Caco-2 (cell line): Measurements from ENCODE around the gene CNBD2. TPM values are rescaled to one million over a fixed set of nuclear protein-coding genes. Genes with fewer than 3 reads are reported as not detected.

Experiments used
- BruUV-seq: library from RNA; stranded (reverse); fragments of 400-500 nt; replicated peaks from 2 replicates; lab custom pipeline; 2021; lab: Mats Ljungman, UMichigan
- CTCF ChIA-PET: fragments of 300-600 bp; sonication (Branson Sonifier 250); formaldehyde crosslinking; loops from one replicate; lab custom pipeline; 2022; ENCODE audit warnings: antibody characterized with exemption; lab: Charles Lee
- POLR2A ChIA-PET: fragments of 300-600 bp; sonication (Branson Sonifier 250); formaldehyde crosslinking; loops from one replicate; lab custom pipeline; 2022; ENCODE audit warnings: antibody characterized with exemption; lab: Charles Lee
- DNase-seq, 2 experiments: peaks; one replicate each; pipeline versions ENCODE4 v3.0.0 to v3.0.0-alpha.2; 2020 to 2022
- H3K27me3 ChIP-seq: replicated peaks from 2 replicates; pipeline ENCODE4 v1.6.0; 2011; ENCODE audit warnings: low read length; ENCODE audit not compliant: control insufficient read depth, insufficient read depth
- H3K36me3 ChIP-seq: 2 replicates; pipeline ENCODE4 v1.5.1; 2011; ENCODE audit warnings: low read length; ENCODE audit not compliant: control insufficient read depth, insufficient read depth
- H3K4me1 ChIP-seq: fragments of 250-450 bp; sonication (Bioruptor Pico); 2 replicates; pipeline ENCODE4 v1.5.1; 2020; ENCODE audit warnings: mild to moderate bottlenecking
- H3K4me3 ChIP-seq: 2 replicates; pipeline ENCODE4 v1.5.1; 2011; ENCODE audit warnings: low read depth, mild to moderate bottlenecking, control low read depth, low read length
- H3K9me3 ChIP-seq: fragments of 250-450 bp; sonication (Bioruptor Pico); 2 replicates; pipeline ENCODE4 v1.5.1; 2020; ENCODE audit warnings: mild to moderate bottlenecking, moderate library complexity
- H3K27ac Mint-ChIP-seq: one replicate; pipeline ENCODE4 v1.8.0; 2022; ENCODE audit warnings: mixed read lengths; ENCODE audit not compliant: unreplicated experiment
- H3K27me3 Mint-ChIP-seq: one replicate; pipeline ENCODE4 v1.8.0; 2022; ENCODE audit warnings: mixed read lengths; ENCODE audit not compliant: insufficient read depth, unreplicated experiment
- H3K36me3 Mint-ChIP-seq: one replicate; pipeline ENCODE4 v1.8.0; 2022; ENCODE audit warnings: mild to moderate bottlenecking, mixed read lengths; ENCODE audit not compliant: insufficient read depth, unreplicated experiment
- H3K4me1 Mint-ChIP-seq: one replicate; pipeline ENCODE4 v1.8.0; 2022; ENCODE audit warnings: low read depth, mixed read lengths; ENCODE audit not compliant: unreplicated experiment
- H3K4me3 Mint-ChIP-seq: one replicate; pipeline ENCODE4 v1.8.0; 2022; ENCODE audit warnings: mild to moderate bottlenecking, moderate library complexity, mixed read lengths; ENCODE audit not compliant: unreplicated experiment
- H3K9me3 Mint-ChIP-seq: one replicate; pipeline ENCODE4 v1.8.0; 2022; ENCODE audit warnings: mixed read lengths; ENCODE audit not compliant: unreplicated experiment
- CTCF ChIP-seq, 2 experiments: fragments of 200-600 bp in 1 of 2; IDR thresholded peaks; 1 replicate in 1 of 2; 2 replicates in 1 of 2; pipeline versions ENCODE4 v1.5.1 to v1.8.0; 2011 to 2022; ENCODE audit warnings: antibody characterized with exemption in 1 of 2, control low read depth in 1 of 2, inconsistent platforms in 1 of 2, low read depth in 1 of 2, low read length in 1 of 2, mild to moderate bottlenecking in 1 of 2, moderate library complexity in 1 of 2; ENCODE audit not compliant: insufficient read depth in 1 of 2, severe bottlenecking in 1 of 2, unreplicated experiment in 1 of 2
- intact Hi-C: fragments of 100-400 bp; cut with micrococcal nuclease; formaldehyde crosslinking; loops from one replicate; pipeline ENCODE4 v1.10.0; 2022; ENCODE audit not compliant: unreplicated experiment
- total RNA-seq: library from RNA; stranded (reverse); gene quantifications from 2 replicates; pipeline ENCODE4 v1.2.3, GENCODE V29; 2022

Gene CNBD2
- total RNA-seq, 1 experiment from 2014 or later: 9.1 TPM

- ChIA-PET POLR2A (interaction anchor here (2.0 kb wide), 1 partner anchor 12 kb away, joined by 7 read pairs; the partner anchor contains the start of gene SCAND1), CTCF (interaction anchor here (2.6 kb wide), 1 partner anchor 12 kb away, joined by 7 read pairs; the partner anchor contains the start of gene SCAND1)
- BruUV-seq: no TSS peak
- DNase-seq: no peak
- H3K4me1 Mint-ChIP-seq: no peaks in the 10 kb centered on the region
- TF ChIP-seq CTCF (IDR thresholded peaks at IDR 0.05; ENCODE audit: insufficient read depth in 1 of 2, low read depth in 1 of 2, low read length in 1 of 2, severe bottlenecking in 1 of 2, unreplicated experiment in 1 of 2): no peak
- H3K27ac Mint-ChIP-seq: no peak overlapping the region
- H3K9me3 Mint-ChIP-seq: no peaks in the 10 kb centered on the region
- no peaks in the 10 kb centered on the region for H3K27me3 ChIP-seq
- H3K27me3 Mint-ChIP-seq: no peaks in the 10 kb centered on the region
- H3K36me3 ChIP-seq: peaks cover 10% of the 10 kb centered on the region
- H3K4me3 Mint-ChIP-seq: no peak overlapping the region
- intact Hi-C loops: no loop called here
- no peaks in the 10 kb centered on the region for H3K9me3 ChIP-seq
- H3K36me3 Mint-ChIP-seq: peaks cover 50% of the 10 kb centered on the region
- H3K4me3 ChIP-seq: no peak overlapping the region
- H3K4me1 ChIP-seq: no peaks in the 10 kb centered on the region
Observed at GRCh38 chr20:35942243-35942642, 26.1 kb upstream of the CNBD2 start.

GRCh38 chr20:35947489-35947888, 20.9 kb upstream of the CNBD2 start:
- H3K4me3 Mint-ChIP-seq: no peak overlapping the region
- POLR2A ChIA-PET: interaction anchor here (0.9 to 1.2 kb wide), 2 partner anchors 176 to 205 kb away, joined by 3 to 5 read pairs; partner anchors contain the start of gene RBM39
- TF ChIP-seq CTCF (IDR thresholded peaks at IDR 0.05; ENCODE audit: insufficient read depth in 1 of 2, low read depth in 1 of 2, low read length in 1 of 2, severe bottlenecking in 1 of 2, unreplicated experiment in 1 of 2): peak; percentile 61 to 68
- peaks cover 3% of the 10 kb centered on the region for H3K4me1 Mint-ChIP-seq
- H3K27ac Mint-ChIP-seq: no peak overlapping the region
- DNase-seq: peak; percentile 66 to 70
- Histone ChIP-seq H3K9me3 (no peaks in the 10 kb centered on the region), H3K36me3 (peaks cover 9% of the 10 kb centered on the region), H3K4me1 (peaks cover 8% of the 10 kb centered on the region), H3K27me3 (no peaks in the 10 kb centered on the region), H3K4me3 (no peak overlapping the region)
- H3K27me3 Mint-ChIP-seq: no peaks in the 10 kb centered on the region
- no TSS peak for BruUV-seq
- H3K9me3 Mint-ChIP-seq: no peaks in the 10 kb centered on the region
- intact Hi-C loops: no loop called here
- CTCF ChIA-PET: interaction anchor here (0.6 to 1.4 kb wide), 15 partner anchors 8 to 328 kb away, joined by 3 to 8 read pairs (median 3); partner anchors contain the start of genes NFS1 and ROMO1
- H3K36me3 Mint-ChIP-seq: peaks cover 59% of the 10 kb centered on the region

- DNase-seq: no peak
- Histone ChIP-seq H3K4me3 (no peak overlapping the region), H3K4me1 (peaks cover 12% of the 10 kb centered on the region), H3K27me3 (no peaks in the 10 kb centered on the region), H3K36me3 (peaks cover 9% of the 10 kb centered on the region), H3K9me3 (no peaks in the 10 kb centered on the region)
- no peak overlapping the region for H3K4me3 Mint-ChIP-seq
- H3K9me3 Mint-ChIP-seq: no peaks in the 10 kb centered on the region
- no peak for TF ChIP-seq CTCF (IDR thresholded peaks at IDR 0.05; ENCODE audit: insufficient read depth in 1 of 2, low read depth in 1 of 2, low read length in 1 of 2, severe bottlenecking in 1 of 2, unreplicated experiment in 1 of 2)
- BruUV-seq: no TSS peak
- no peak overlapping the region for H3K27ac Mint-ChIP-seq
- ChIA-PET POLR2A (interaction anchor here (0.9 to 1.2 kb wide), 2 partner anchors 176 to 206 kb away, joined by 3 to 5 read pairs; partner anchors contain the start of gene RBM39), CTCF (interaction anchor here (0.6 to 1.4 kb wide), 12 partner anchors 9 to 329 kb away, joined by 3 to 8 read pairs (median 3); partner anchors contain the start of genes NFS1 and ROMO1)
- intact Hi-C loops: no loop called here
- no peaks in the 10 kb centered on the region for H3K27me3 Mint-ChIP-seq
- H3K4me1 Mint-ChIP-seq: peaks cover 7% of the 10 kb centered on the region
- H3K36me3 Mint-ChIP-seq: peaks cover 63% of the 10 kb centered on the region
Observed at GRCh38 chr20:35947907-35948306, 20.5 kb upstream of the CNBD2 start.
